ENCODE results near the gene CCDC92. TPM values are rescaled to one million over a fixed set of nuclear protein-coding genes. Genes with fewer than 3 reads are reported as not detected.

The CCDC92 gene
- total and polyA plus RNA-seq, 2 of the 8 experiments (the other 6 are each of a cell fraction or from before 2014, with no cell fraction given) = 0.43 to 0.51 TPM

- Histone ChIP-seq H2BK20ac (ENCODE audit: low read length) (no peak overlapping the region), H3K27ac (ENCODE audit: low read depth, low read length) (no peak overlapping the region), H2BK15ac (ENCODE audit: low read length) (no peak overlapping the region), H3K27me3 (replicated peaks in 1 of 4; ENCODE audit: control insufficient read depth in 3 of 4, extremely low read depth in 1 of 4, insufficient read depth in 3 of 4, low read length in 3 of 4) (peaks cover 67 to 98% (median 86%) of the 10 kb centered on the region in 4 experiments), H3K36me3 (ENCODE audit: control insufficient read depth in 2 of 4, insufficient read depth in 4 of 4, low read length in 3 of 4) (peaks cover 0 to 4% (median 0%) of the 10 kb centered on the region in 4 experiments; a peak in 1 of 8 replicates), H3K4me2 (ENCODE audit: insufficient read depth in 1 of 2, low read depth in 2 of 2, low read length in 2 of 2) (no peak overlapping the region), H3K9ac (replicated peaks in 1 of 4; ENCODE audit: extremely low read depth in 1 of 4, low read depth in 3 of 4, low read length in 3 of 4) (no peak overlapping the region), H3K9me3 (ENCODE audit: insufficient read depth in 2 of 2, low read depth in 1 of 2, low read length in 1 of 2) (no peaks in the 10 kb centered on the region), H2AK5ac (ENCODE audit: low read depth, low read length) (no peak overlapping the region), H3K23ac (ENCODE audit: insufficient read length) (no peak overlapping the region), H4K8ac (ENCODE audit: extremely low read depth, insufficient read depth, low read length) (no peak overlapping the region), H4K5ac (ENCODE audit: insufficient read length, low read depth, low read length) (no peak overlapping the region), H3K79me2 (ENCODE audit: control insufficient read depth in 1 of 2, insufficient read depth in 2 of 2, low read length in 2 of 2) (no peaks in the 10 kb centered on the region), H3K18ac (ENCODE audit: extremely low read depth, low read length) (no peak overlapping the region), H3K56ac (replicated peaks; ENCODE audit: insufficient read length, low read depth, low read length) (no peak overlapping the region), H2AFZ (ENCODE audit: low read length) (no peak overlapping the region), H4K20me1 (replicated peaks in 1 of 2; ENCODE audit: control insufficient read depth in 1 of 2, insufficient read depth in 2 of 2, low read length in 2 of 2) (peaks cover 2 to 25% of the 10 kb centered on the region in 2 experiments), H4K91ac (replicated peaks; ENCODE audit: insufficient read length, low read length) (no peak overlapping the region), H2BK12ac (ENCODE audit: low read depth, low read length) (no peak overlapping the region), H3K23me2 (ENCODE audit: low read depth, low read length) (no peaks in the 10 kb centered on the region), H3K14ac (ENCODE audit: insufficient read length) (no peak overlapping the region), H2BK120ac (replicated peaks; ENCODE audit: low read depth, low read length) (no peak overlapping the region), H3K79me1 (ENCODE audit: low read depth, low read length) (no peaks in the 10 kb centered on the region), H2BK5ac (ENCODE audit: low read depth, low read length) (no peak overlapping the region), H3K4me3 (ENCODE audit: extremely low read depth in 1 of 4, insufficient read depth in 2 of 4, low read depth in 3 of 4, low read length in 4 of 4) (no peak overlapping the region), H3K4ac (replicated peaks; ENCODE audit: insufficient read length, low read depth, low read length) (no peak overlapping the region), H3K4me1 (replicated peaks in 1 of 4; ENCODE audit: control insufficient read depth in 3 of 4, insufficient read depth in 4 of 4, low read length in 3 of 4) (no peaks in the 10 kb centered on the region)
- ChIA-PET CTCF (ENCODE audit: partially characterized antibody) (interaction anchor here (1.2 to 1.8 kb wide), 2 partner anchors 12 to 27 kb away, joined by 4 to 5 read pairs; no protein-coding TSS in a partner anchor), POLR2A (ENCODE audit: partially characterized antibody) (interaction anchor here (1.1 kb wide), 1 partner anchor 9 kb away, joined by 3 read pairs; no protein-coding TSS in a partner anchor)
- WGBS, 2 experiments (ENCODE audit: extremely low coverage in 1 of 2, insufficient coverage in 1 of 2, insufficient read length in 1 of 2, insufficient replicate concordance in 2 of 2, low coverage in 1 of 2, low lambda C conversion rate in 2 of 2, missing lambda C conversion rate in 1 of 2) = 64% methylated on average over 5 of the region's 5 CpGs; no CpG with 5 or more reads in 1 of the 2 experiments
- no peak for DNase-seq (ENCODE audit: low read depth in 1 of 2, low spot score in 2 of 2)
- FAIRE-seq = no peak
- TF ChIP-seq SAP30 (IDR thresholded peaks at IDR 0.05; ENCODE audit: insufficient read depth, insufficient replicate concordance, low read length) (no peak), MAFK (IDR thresholded peaks at IDR 0.05; ENCODE audit: low read depth, low read length) (no peak), CBX5 (IDR thresholded peaks at IDR 0.05; ENCODE audit: low read depth, low read length) (no peak), RFX5 (IDR thresholded peaks at IDR 0.05; ENCODE audit: borderline replicate concordance, low read depth, low read length) (no peak), SRF (IDR thresholded peaks at IDR 0.05; ENCODE audit: low read depth, low read length) (no peak), TEAD4 (IDR thresholded peaks at IDR 0.05; ENCODE audit: low read depth, low read length) (no peak), ATF3 (IDR thresholded peaks at IDR 0.05; ENCODE audit: insufficient read depth, low read depth, low read length) (no peak), NANOG (IDR thresholded peaks at IDR 0.05; ENCODE audit: insufficient read depth, low read depth, low read length, poor library complexity, severe bottlenecking) (no peak), POLR2AphosphoS5 (IDR thresholded peaks at IDR 0.05; ENCODE audit: low read depth, low read length) (no peak), NRF1 (IDR thresholded peaks at IDR 0.05; ENCODE audit: low read depth, low read length) (no peak), CEBPB (IDR thresholded peaks at IDR 0.05; ENCODE audit: low read depth, low read length) (no peak), USF2 (IDR thresholded peaks at IDR 0.05; ENCODE audit: low read length) (no peak), JUN (IDR thresholded peaks at IDR 0.05; ENCODE audit: low read depth, low read length) (no peak)
These were observed 7.2 kb downstream of the CCDC92 start for GRCh38 chr12:123965382-123965781.
